Measurements from ENCODE around the gene ARL6IP4. TPM values are rescaled to one million over a fixed set of nuclear protein-coding genes. Genes with fewer than 3 reads are reported as not detected.

The ARL6IP4 gene
- polyA plus RNA-seq, 3 donors: 152 to 268 (median 167) TPM

DNA sequence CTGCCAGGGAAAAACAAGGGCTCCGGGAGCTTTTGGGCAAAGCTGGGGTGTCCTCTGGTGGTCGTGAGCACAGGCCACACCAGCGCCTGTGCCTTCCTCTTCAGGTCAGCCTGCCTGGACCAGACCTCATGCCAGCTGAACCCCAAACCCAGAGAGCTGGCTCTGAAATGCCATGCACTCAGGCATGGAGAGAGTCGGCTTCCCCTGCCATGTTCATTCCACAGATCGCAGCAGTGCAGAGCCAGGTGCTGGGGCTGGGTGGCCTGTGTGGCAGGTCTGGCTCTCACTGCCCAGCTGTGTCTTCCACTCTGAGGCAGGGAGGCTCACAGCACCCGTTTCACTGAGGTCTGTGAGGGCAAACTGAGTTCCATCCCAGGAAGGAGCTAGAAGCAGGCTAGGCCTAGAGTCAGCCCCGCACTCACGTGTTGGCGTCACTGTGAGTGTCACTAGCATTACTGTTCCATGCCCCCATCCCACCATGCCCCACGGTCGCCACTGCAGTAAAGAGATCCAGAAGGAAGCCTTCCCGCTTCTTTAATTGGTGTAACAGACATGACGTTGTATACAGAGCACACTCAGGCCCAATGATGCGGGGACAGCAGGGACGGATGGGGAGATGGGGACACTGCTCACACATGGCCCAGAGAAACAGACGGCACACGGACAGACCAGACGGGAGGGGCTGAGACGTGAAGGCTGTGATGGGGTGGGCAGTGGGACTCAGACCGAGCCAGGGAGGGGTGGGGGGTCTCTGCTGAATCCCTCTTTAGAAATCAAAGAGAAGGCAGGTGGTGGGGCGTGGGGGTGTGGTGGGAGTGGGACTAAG lies 2.7 kb downstream of the ARL6IP4 start:
- H4K20me1 ChIP-seq (ENCODE audit: insufficient read depth, low read length): peaks cover 31% of the 10 kb centered on the region
- no peaks in the 10 kb centered on the region for H3K9me3 ChIP-seq (replicated peaks in 1 of 2; ENCODE audit: control insufficient read depth in 1 of 2, insufficient read depth in 1 of 2, low read length in 2 of 2)
- Mint-ChIP-seq H3K36me3 (peaks cover 10 to 22% of the 10 kb centered on the region in 2 donors), H3K27me3 (ENCODE audit: low read depth in 3 of 3) (peaks cover 0 to 2% (median 0%) of the 10 kb centered on the region in 3 donors), H3K4me1 (peaks cover 56% of the 10 kb centered on the region), H3K27ac (peak overlapping the region in 5 of 7 donors; percentile 58 to 88 (median 75)), H3K4me3 (peak overlapping the region; percentile 47 to 88), H3K9me3 (no peaks in the 10 kb centered on the region)
- peak overlapping the region; percentile 83 for H3K9ac ChIP-seq (ENCODE audit: insufficient read depth, low read length, poor library complexity, severe bottlenecking)
- WGBS (ENCODE audit: insufficient coverage): 80% methylated on average over 17 of the region's 21 CpGs
- H3K4me3 ChIP-seq (replicated peaks in 1 of 3; ENCODE audit: low read depth in 2 of 3, low read length in 3 of 3): peak overlapping the region in 1 of 3 experiments; percentile 90
- H3K4me2 ChIP-seq (replicated peaks; ENCODE audit: extremely low read depth, low read length, poor library complexity, severe bottlenecking): peak overlapping the region; percentile 91
- peaks cover 10 to 14% of the 10 kb centered on the region in 2 donors for H3K36me3 ChIP-seq (replicated peaks in 1 of 2; ENCODE audit: control insufficient read depth in 1 of 2, insufficient read depth in 2 of 2, low read length in 2 of 2)
- H3K4me1 ChIP-seq (ENCODE audit: control insufficient read depth in 1 of 2, insufficient read depth in 2 of 2, low read length in 2 of 2): peaks cover 58 to 63% of the 10 kb centered on the region in 2 donors
- H2AFZ ChIP-seq (ENCODE audit: insufficient read depth, low read depth, low read length, poor library complexity, severe bottlenecking): no peak overlapping the region
- no peak for TF ChIP-seq CTCF (IDR thresholded peaks at IDR 0.05)
- DNase-seq: no peak
- H3K27ac ChIP-seq (ENCODE audit: low read depth in 1 of 2, low read length in 2 of 2): peak overlapping the region; percentile 41 to 83
- intact Hi-C loops (cut with micrococcal nuclease): no loop called here
- no peaks in the 10 kb centered on the region for H3K27me3 ChIP-seq (ENCODE audit: control insufficient read depth in 2 of 2, insufficient read depth in 2 of 2, low read length in 2 of 2)
- peaks cover 39% of the 10 kb centered on the region for H3K79me2 ChIP-seq (ENCODE audit: insufficient read depth, low read length)

- Histone ChIP-seq H3K4me2 (replicated peaks; ENCODE audit: extremely low read depth, low read length, poor library complexity, severe bottlenecking) (peak overlapping the region; percentile 75), H2AFZ (ENCODE audit: insufficient read depth, low read depth, low read length, poor library complexity, severe bottlenecking) (no peak overlapping the region), H3K36me3 (replicated peaks in 1 of 2; ENCODE audit: control insufficient read depth in 1 of 2, insufficient read depth in 2 of 2, low read length in 2 of 2) (peaks cover 10 to 14% of the 10 kb centered on the region in 2 donors), H3K27me3 (ENCODE audit: control insufficient read depth in 2 of 2, insufficient read depth in 2 of 2, low read length in 2 of 2) (no peaks in the 10 kb centered on the region), H3K4me1 (ENCODE audit: control insufficient read depth in 1 of 2, insufficient read depth in 2 of 2, low read length in 2 of 2) (peaks cover 57 to 61% of the 10 kb centered on the region in 2 donors), H3K9me3 (replicated peaks in 1 of 2; ENCODE audit: control insufficient read depth in 1 of 2, insufficient read depth in 1 of 2, low read length in 2 of 2) (no peaks in the 10 kb centered on the region), H3K4me3 (replicated peaks in 1 of 3; ENCODE audit: low read depth in 2 of 3, low read length in 3 of 3) (peak overlapping the region in 2 of 3 experiments; percentile 23 to 69), H4K20me1 (ENCODE audit: insufficient read depth, low read length) (peaks cover 31% of the 10 kb centered on the region), H3K27ac (ENCODE audit: low read depth in 1 of 2, low read length in 2 of 2) (peak overlapping the region; percentile 41 to 83), H3K9ac (ENCODE audit: insufficient read depth, low read length, poor library complexity, severe bottlenecking) (peak overlapping the region; percentile 63), H3K79me2 (ENCODE audit: insufficient read depth, low read length) (peaks cover 38% of the 10 kb centered on the region)
- H3K4me1 Mint-ChIP-seq: peaks cover 55% of the 10 kb centered on the region
- no peak for TF ChIP-seq CTCF (IDR thresholded peaks at IDR 0.05)
- H3K4me3 Mint-ChIP-seq: peak overlapping the region; percentile 75 to 88
- peaks cover 0 to 2% (median 0%) of the 10 kb centered on the region in 3 donors for H3K27me3 Mint-ChIP-seq (ENCODE audit: low read depth in 3 of 3)
- H3K27ac Mint-ChIP-seq: peak overlapping the region in 5 of 7 donors; percentile 63 to 87 (median 82)
- no peak for DNase-seq
- H3K36me3 Mint-ChIP-seq: peaks cover 8 to 19% of the 10 kb centered on the region in 2 donors
- WGBS (ENCODE audit: insufficient coverage): 12% methylated on average over 7 of the region's 9 CpGs
- H3K9me3 Mint-ChIP-seq: no peaks in the 10 kb centered on the region
- intact Hi-C loops (cut with micrococcal nuclease): no loop called here
Observed at GRCh38 chr12:122983789-122984515, 3.5 kb downstream of the ARL6IP4 start.

Measured in CD14-positive monocyte (primary cell).